Astrocyte of the cerebellum (primary cell): Measurements from ENCODE around the gene ISL1.
A peak's percentile ranks its signal among the peaks of the same experiment; 100 is the strongest.

Source experiments
- DNase-seq: peaks from one replicate; pipeline ENCODE4 v3.0.0-alpha.2; 2011; ENCODE audit warnings: low read depth
- H3K4me3 ChIP-seq: 2 replicates; pipeline ENCODE4 v1.5.1; 2011; ENCODE audit warnings: mild to moderate bottlenecking, low read depth, low read length, moderate library complexity
- in situ Hi-C: cut with HindIII; loops from 2 replicates; pipeline ENCODE4 v1.10.0; 2017; ENCODE audit warnings: low sequenced_read_pairs
- TF ChIP-seq, protein P1 (sequence below): IDR thresholded peaks from 2 replicates; pipeline ENCODE4 v1.5.1; 2012; ENCODE audit warnings: low read length, low read depth, moderate library complexity, mild to moderate bottlenecking; ENCODE audit errors: missing control alignments

The ISL1 gene

DNA sequence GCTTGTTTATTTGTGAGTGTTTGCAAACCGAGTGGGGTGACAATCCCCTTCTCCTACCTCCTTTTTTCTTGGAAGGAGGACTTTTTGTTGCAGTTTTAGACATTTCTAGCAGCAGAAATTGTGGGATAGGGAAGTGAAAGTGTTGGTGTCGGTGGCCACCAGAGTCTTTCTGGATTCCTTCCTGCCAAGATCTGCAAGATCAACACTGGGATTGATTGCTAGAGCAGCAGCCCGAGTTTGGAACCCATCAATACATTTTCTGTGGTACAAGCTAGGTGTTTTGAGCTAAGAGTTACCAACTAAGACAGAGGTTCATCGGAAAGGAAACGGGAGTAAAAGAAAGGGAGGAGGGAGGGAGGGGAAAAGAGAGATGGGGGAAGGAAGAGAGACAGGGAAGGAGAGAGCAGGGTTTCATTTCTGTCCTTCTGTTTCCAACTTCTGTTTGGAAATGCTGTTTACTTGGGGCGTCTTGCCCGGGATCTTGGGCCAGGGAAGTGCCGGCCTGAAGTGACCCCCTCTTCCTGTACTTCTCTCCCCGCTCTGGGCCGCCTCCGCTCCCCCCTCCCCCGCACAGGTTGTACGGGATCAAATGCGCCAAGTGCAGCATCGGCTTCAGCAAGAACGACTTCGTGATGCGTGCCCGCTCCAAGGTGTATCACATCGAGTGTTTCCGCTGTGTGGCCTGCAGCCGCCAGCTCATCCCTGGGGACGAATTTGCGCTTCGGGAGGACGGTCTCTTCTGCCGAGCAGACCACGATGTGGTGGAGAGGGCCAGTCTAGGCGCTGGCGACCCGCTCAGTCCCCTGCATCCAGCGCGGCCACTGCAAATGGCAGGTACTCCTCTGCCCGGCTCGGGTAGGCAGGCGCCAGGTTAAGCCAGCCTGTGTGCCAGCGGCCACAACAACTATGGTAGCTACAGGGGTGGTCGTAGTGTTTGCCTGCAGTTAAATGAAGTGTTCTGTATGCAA lies 4.0 kb downstream of the ISL1 start:
- H3K4me3 ChIP-seq: no peak overlapping the region
- in situ Hi-C loops: no loop called here
- no peak for DNase-seq
- TF ChIP-seq, protein P1, sequence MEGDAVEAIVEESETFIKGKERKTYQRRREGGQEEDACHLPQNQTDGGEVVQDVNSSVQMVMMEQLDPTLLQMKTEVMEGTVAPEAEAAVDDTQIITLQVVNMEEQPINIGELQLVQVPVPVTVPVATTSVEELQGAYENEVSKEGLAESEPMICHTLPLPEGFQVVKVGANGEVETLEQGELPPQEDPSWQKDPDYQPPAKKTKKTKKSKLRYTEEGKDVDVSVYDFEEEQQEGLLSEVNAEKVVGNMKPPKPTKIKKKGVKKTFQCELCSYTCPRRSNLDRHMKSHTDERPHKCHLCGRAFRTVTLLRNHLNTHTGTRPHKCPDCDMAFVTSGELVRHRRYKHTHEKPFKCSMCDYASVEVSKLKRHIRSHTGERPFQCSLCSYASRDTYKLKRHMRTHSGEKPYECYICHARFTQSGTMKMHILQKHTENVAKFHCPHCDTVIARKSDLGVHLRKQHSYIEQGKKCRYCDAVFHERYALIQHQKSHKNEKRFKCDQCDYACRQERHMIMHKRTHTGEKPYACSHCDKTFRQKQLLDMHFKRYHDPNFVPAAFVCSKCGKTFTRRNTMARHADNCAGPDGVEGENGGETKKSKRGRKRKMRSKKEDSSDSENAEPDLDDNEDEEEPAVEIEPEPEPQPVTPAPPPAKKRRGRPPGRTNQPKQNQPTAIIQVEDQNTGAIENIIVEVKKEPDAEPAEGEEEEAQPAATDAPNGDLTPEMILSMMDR: no peak

DNA sequence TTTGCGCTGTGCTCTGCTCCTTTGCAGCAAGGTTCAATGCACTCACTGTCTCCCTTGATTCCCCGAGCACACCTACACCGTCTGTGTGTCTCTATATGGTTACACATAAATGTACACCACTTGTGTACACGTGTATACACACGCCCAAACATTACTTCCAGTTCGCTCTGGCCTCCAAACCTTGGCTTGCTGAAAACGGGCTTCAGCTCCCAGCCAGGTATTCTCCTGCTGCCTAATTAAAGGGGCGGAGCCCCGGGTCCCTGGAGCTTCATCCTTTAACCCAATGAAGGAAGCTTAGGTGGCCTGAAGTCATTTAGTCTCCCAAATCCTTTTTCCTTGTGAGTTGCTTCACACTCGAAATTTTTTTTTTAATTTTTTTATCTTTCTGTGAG lies 4.6 kb downstream of the ISL1 start:
- DNase-seq: no peak
- in situ Hi-C loops: no loop called here
- no peak overlapping the region for H3K4me3 ChIP-seq
- TF ChIP-seq, protein P1: no peak

DNA sequence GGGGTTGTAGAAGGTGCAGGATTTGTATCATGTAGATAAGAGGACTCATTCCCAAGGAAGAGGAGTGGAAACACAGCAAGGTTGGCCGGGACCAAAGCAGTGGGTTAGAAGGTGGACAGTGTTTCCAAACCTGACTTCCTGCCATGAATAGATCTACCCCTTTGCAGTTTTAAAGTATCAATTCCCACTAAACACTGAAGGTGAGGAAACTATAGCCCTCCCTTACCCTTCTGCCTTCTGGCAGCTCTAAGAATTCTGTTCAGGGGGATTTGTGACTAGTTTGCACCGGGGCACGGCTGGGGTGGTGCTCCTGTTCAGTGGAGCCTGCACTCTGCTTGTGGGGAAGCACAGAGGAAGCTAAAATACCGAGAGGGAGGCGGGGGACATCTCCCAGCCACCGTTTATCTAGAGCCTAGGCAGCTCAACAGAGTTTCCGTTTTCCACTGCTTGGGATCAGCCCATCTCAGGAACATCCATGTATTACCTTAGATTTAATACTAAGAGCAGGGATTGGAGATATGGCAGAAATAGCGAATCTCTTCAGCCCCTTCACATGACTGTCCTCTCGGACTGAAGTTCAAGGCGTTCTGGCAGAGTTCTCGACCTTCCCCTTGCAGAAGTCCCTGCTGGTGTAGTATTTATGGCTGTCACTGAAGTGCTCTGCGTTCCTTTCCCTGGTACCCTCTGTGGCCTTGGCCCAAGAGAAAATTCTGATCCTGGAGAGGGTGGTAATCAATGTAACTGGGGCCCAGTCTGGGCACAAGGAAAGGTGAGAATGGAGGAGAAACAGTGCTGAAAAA lies 5.4 kb downstream of the ISL1 start:
- TF ChIP-seq, protein P1: no peak
- in situ Hi-C loops: no loop called here
- DNase-seq: no peak
- no peak overlapping the region for H3K4me3 ChIP-seq

DNA sequence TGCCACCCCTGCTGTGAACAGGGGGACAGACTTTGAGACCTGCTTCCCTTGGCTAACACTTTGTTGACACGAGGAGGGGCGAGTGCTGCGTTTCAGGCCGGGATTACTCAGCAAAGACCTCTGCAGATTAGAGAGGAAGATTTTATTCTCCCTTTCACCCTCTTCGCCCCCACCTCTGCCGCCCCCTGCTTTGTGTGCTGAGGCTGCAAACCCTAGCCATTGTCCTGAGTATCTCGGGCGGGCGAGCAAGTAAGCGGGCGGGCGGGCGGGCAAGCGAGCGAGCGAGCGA lies 6.0 kb downstream of the ISL1 start:
- in situ Hi-C loops: no loop called here

DNA sequence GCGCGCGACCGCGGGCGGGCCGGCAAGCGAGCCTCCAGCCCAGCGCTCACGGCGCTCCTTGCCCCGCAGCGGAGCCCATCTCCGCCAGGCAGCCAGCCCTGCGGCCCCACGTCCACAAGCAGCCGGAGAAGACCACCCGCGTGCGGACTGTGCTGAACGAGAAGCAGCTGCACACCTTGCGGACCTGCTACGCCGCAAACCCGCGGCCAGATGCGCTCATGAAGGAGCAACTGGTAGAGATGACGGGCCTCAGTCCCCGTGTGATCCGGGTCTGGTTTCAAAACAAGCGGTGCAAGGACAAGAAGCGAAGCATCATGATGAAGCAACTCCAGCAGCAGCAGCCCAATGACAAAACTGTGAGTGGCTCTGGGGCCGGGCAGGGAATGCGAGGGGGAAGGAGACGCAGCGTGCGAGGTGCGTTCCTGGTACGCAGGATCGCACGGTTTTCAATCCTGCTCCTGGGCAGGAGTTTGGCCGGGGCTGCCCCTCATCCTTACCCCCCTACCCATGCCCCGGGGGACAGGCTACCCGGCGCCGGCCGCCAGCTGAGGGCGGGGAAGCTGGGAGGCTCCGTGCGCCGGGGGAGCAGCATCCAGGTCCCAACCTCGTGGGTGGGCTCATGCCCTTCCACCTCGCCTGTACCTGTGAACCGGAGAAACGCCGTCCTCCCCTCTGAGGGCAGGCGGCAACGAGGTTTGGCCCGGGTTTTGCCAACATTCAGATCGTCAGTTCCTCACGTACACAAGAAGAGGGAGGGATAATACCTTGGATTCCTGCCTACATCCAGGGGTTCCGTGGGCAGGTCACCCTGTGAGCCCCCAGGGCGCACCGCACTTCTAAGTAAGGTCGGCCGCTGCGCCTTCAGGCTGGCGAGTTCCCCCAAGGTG lies 6.6 kb downstream of the ISL1 start:
- H3K4me3 ChIP-seq: peak overlapping the region; percentile 15
- DNase-seq: no peak
- TF ChIP-seq, protein P1: no peak
- in situ Hi-C loops: no loop called here

More for the DNA sequence above, 6.0 kb downstream of the ISL1 start:
- TF ChIP-seq, protein P1: no peak
- no peak overlapping the region for H3K4me3 ChIP-seq
- DNase-seq: no peak

DNA sequence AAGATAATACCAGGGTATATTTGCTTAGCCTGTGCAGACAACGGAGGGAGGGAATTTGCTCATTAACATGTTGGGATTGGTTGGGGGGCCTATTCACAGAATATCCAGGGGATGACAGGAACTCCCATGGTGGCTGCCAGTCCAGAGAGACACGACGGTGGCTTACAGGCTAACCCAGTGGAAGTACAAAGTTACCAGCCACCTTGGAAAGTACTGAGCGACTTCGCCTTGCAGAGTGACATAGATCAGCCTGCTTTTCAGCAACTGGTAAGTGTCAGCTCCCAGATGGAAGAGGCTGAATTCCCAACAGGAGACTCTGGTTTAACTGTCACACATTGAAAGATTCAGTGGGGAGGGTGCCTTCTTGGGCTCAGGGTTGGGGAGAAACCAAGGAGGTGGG lies 7.9 kb downstream of the ISL1 start:
- in situ Hi-C loops: no loop called here
- DNase-seq: no peak
- TF ChIP-seq, protein P1: no peak
- no peak overlapping the region for H3K4me3 ChIP-seq
